Colonic mucosa (tissue), 4 donors: Measurements from ENCODE around the gene FNDC3B. TPM values are rescaled to one million over a fixed set of nuclear protein-coding genes. Genes with fewer than 3 reads are reported as not detected.

Experiments
- DNase-seq: peaks from one replicate; pipeline ENCODE4 v3.0.0-alpha.2; 2020
- H3K27ac ChIP-seq: fragments of 200-600 bp; one replicate; pipeline ENCODE4 v1.8.0; 2021
- H3K27me3 ChIP-seq: fragments of 200-600 bp; one replicate; pipeline ENCODE4 v1.8.0; 2021
- H3K36me3 ChIP-seq: fragments of 200-600 bp; one replicate; pipeline ENCODE4 v1.8.0; 2021
- H3K4me1 ChIP-seq: fragments of 200-600 bp; one replicate; pipeline ENCODE4 v1.8.0; 2021; ENCODE audit warnings: mild to moderate bottlenecking
- H3K4me3 ChIP-seq: fragments of 200-600 bp; one replicate; pipeline ENCODE4 v1.8.0; 2021
- H3K9ac ChIP-seq, 2 donors: one replicate each; pipeline ENCODE4 v1.7.0; 2013; ENCODE audit warnings: control low read depth in 2 of 2, low read depth in 2 of 2, low read length in 2 of 2
- H3K9me3 ChIP-seq: fragments of 200-600 bp; one replicate; pipeline ENCODE4 v1.8.0; 2021
- intact Hi-C: fragments of 100-400 bp; cut with DNase I; formaldehyde crosslinking; loops from one replicate; pipeline ENCODE4 v1.14.1; 2022
- total RNA-seq, 2 donors: library from RNA; stranded (reverse); fragmentation: NEBNext Ultra II Directional in 1 of 2; extraction: Animal tissue kit (Norgen Biotek cat#: 25700) in 1 of 2; gene quantifications; one replicate each; pipeline ENCODE4 v1.2.1, GENCODE V29; 2021
- TF ChIP-seq, protein P1 (sequence below): fragments of 200-600 bp; IDR thresholded peaks from one replicate; pipeline ENCODE4 v1.8.0; 2022; ENCODE audit warnings: antibody characterized with exemption, mild to moderate bottlenecking
- donor health status: healthy.
- donor health status: DM: no; HTN: no; CAD: no.
- donor health status: DM: no; HTN: no; CAD: no.

The FNDC3B gene
- total RNA-seq, 2 donors from 2014 or later = 66.7 to 142 TPM

DNA sequence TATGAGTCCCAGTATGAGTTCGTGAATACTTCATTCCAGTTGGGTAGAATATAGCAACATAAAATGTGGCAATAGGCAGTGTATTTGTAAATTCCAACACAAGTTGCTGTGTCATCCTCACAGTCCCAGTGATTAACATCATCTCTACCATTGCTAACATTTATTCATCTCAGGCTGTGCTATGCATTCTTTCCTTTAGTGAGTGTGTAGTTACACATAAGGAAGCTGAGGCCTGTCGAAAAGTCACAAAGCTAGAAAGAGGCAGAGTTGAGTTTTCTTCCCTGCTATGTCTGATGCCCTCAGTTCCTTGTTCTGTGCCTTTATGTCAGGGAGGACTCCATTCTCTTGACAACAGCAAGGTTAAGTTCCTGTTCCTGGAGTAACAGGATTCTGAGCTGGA, 96.4 kb downstream of the FNDC3B start:
- Histone ChIP-seq H3K9me3 (no peaks in the 10 kb centered on the region), H3K4me3 (no peak overlapping the region), H3K36me3 (no peaks in the 10 kb centered on the region), H3K27me3 (no peaks in the 10 kb centered on the region), H3K9ac (no peak overlapping the region), H3K4me1 (peaks cover 14% of the 10 kb centered on the region), H3K27ac (peak overlapping the region; percentile 6)
- TF ChIP-seq, protein P1, sequence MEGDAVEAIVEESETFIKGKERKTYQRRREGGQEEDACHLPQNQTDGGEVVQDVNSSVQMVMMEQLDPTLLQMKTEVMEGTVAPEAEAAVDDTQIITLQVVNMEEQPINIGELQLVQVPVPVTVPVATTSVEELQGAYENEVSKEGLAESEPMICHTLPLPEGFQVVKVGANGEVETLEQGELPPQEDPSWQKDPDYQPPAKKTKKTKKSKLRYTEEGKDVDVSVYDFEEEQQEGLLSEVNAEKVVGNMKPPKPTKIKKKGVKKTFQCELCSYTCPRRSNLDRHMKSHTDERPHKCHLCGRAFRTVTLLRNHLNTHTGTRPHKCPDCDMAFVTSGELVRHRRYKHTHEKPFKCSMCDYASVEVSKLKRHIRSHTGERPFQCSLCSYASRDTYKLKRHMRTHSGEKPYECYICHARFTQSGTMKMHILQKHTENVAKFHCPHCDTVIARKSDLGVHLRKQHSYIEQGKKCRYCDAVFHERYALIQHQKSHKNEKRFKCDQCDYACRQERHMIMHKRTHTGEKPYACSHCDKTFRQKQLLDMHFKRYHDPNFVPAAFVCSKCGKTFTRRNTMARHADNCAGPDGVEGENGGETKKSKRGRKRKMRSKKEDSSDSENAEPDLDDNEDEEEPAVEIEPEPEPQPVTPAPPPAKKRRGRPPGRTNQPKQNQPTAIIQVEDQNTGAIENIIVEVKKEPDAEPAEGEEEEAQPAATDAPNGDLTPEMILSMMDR = no peak
- intact Hi-C loops = no loop called here
- no peak for DNase-seq

DNA sequence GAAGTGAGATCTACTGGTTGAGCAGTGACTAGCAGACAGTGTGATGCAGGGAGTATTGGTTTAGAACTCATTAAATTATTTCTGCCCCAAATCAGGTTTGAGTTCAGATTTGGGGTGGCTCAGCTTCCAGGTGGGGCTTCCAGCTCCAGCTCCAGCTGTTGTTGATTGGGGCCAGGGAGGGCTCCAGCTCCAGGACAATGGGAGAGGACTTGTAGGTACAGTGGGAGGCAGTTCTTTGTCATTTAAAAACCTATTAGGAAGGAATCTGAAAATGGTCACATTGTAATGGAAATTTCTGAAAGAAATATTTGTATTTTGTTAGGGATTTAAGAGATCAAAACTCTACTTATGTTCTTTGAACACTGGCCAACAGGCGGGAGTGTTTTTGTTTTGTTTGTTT, 97.0 kb downstream of the FNDC3B start:
- Histone ChIP-seq H3K4me3 (no peak overlapping the region), H3K27me3 (no peaks in the 10 kb centered on the region), H3K9ac (no peak overlapping the region), H3K9me3 (no peaks in the 10 kb centered on the region), H3K36me3 (no peaks in the 10 kb centered on the region), H3K27ac (no peak overlapping the region), H3K4me1 (peaks cover 14% of the 10 kb centered on the region)
- intact Hi-C loops = no loop called here
- no peak for DNase-seq
- TF ChIP-seq, protein P1 = no peak

DNA sequence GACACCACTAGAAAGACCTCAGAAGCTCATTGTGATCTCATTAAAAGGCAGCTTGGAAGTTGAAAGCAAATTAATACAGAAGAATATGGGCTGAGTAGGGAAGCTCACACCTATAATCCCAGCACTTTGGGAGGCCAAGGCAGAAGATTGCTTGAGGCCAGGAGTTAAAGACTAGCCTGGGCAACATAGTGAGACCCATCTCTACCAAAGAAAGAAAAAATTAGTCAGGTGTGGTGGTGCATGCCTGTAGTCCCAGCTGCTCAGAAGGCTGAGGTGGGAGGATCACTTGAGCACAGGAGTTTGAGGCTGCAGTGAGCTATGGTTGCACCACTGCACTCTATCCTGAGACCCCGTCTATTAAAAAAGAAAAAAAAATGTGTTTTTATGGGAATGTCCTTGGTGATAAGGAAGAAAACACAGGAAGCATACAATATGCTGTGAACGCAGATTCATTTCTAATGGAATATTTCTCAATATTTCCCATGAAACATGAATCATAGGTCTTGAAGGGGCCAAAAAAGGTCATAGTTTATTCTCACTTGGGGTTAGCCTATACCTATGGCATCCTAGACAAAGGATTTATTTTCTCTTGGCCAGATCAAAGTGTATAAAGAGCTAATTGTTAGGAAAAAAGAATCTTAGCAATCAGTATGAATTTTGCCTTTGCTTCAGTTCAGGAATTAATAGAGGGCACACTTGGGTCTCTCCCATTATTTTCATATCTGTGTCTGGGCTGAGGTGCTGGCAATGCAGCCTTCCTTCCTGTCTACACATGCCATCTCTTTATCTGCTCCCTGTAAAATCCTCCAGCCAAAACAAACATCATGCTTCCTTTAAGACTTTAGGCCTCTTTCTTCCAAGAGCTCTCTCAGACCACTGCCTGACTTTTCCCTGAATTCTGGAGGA, 98.2 kb downstream of the FNDC3B start:
- H3K9ac ChIP-seq = peak overlapping the region in 1 of 2 donors; percentile 4
- no peaks in the 10 kb centered on the region for H3K27me3 ChIP-seq
- no peaks in the 10 kb centered on the region for H3K9me3 ChIP-seq
- TF ChIP-seq, protein P1 = no peak
- no peak overlapping the region for H3K4me3 ChIP-seq
- no peak for DNase-seq
- intact Hi-C loops = no loop called here
- H3K36me3 ChIP-seq = no peaks in the 10 kb centered on the region
- peaks cover 17% of the 10 kb centered on the region for H3K4me1 ChIP-seq
- H3K27ac ChIP-seq = peak overlapping the region; percentile 39

DNA sequence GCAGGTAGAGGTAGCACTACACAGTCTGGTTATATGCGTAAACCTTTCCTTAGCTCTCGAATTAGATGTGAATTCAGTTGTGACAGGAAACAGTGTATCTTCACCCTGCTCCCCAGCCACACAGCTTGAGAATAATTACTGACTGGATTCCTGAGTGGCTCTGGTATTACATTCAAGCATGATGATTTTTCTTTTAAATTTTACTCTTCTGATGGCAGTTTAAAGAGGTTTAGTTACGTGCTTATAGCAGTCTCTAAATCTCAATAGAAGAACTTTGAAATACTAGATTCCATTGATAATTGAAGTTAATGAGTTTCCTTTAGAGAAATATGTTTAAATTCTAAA, 98.8 kb downstream of the FNDC3B start:
- H3K27ac ChIP-seq = peak overlapping the region; percentile 39
- H3K9ac ChIP-seq = peak overlapping the region in 1 of 2 donors; percentile 4
- TF ChIP-seq, protein P1 = no peak
- intact Hi-C loops = no loop called here
- H3K9me3 ChIP-seq = no peaks in the 10 kb centered on the region
- no peaks in the 10 kb centered on the region for H3K36me3 ChIP-seq
- peaks cover 17% of the 10 kb centered on the region for H3K4me1 ChIP-seq
- DNase-seq = no peak
- H3K27me3 ChIP-seq = no peaks in the 10 kb centered on the region
- H3K4me3 ChIP-seq = no peak overlapping the region

DNA sequence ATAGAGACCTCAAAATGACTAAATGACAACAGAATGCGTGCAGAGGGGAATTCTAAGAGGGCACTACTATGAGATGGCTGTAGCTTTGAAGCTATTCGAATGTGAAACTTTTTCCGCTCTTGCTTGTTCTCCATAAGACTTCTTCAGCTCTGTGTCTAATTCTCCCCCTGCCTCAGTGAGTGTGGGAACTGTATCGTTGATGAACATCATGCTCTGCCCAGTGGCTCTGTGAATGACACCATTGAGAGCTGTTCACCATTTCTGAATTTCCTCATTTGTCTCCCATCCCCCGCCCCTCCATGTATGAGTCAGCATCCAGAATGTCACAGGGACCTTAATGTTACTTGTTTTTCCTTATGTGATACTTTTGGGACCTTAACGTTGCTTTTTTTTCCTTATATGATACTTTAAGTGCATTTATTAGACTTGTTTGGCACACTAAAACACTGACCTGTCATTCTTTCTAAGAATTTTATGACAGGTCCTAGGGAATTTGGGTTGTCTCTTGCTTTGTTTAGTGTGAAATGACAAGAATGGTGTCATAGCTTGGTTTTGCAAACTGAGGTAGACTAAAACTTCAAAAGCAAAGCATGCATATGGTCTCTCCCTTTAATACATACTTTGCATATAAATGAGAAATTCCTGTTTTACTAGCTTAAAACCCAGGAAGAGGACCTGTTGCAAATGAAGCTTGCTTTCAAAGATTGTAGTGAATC, 99.6 kb downstream of the FNDC3B start:
- peak overlapping the region; percentile 39 for H3K27ac ChIP-seq

More for the DNA sequence above, 99.6 kb downstream of the FNDC3B start:
- Histone ChIP-seq H3K27me3 (no peaks in the 10 kb centered on the region), H3K4me3 (no peak overlapping the region), H3K4me1 (peaks cover 17% of the 10 kb centered on the region), H3K36me3 (no peaks in the 10 kb centered on the region), H3K9ac (no peak overlapping the region), H3K9me3 (no peaks in the 10 kb centered on the region)
- DNase-seq = peak; percentile 81
- intact Hi-C loops = no loop called here
- TF ChIP-seq, protein P1 = no peak
